ENCODE results near the gene WARS2.

Gene WARS2

DNA sequence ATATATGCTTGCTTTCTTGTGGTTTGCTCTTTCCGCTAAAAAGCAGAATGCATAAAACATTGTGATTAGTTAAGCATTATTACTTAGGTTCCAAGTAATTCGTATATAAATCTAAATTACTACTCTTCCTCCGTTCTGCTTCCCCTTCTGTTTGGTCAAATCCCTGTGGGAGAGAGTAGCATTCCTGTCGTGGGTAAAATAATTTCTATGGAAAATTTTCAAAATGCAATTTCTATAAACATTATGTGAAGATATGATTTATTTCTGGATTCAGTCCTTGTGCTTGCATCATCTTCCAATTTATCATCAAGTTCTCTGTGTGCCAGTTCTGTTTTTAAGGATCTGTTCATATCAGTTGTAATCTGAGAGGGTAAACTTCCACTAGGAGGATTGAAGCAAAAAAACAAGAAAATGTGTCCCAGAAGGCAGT, 7.2 kb upstream of the WARS2 start:
- H3K4me3 ChIP-seq (ENCODE audit: low read depth, low read length, poor library complexity, severe bottlenecking): no peak overlapping the region
- no peak for TF ChIP-seq EZH2 (IDR thresholded peaks at IDR 0.05; ENCODE audit: borderline replicate concordance, low read length)
- TF ChIP-seq, protein P1, sequence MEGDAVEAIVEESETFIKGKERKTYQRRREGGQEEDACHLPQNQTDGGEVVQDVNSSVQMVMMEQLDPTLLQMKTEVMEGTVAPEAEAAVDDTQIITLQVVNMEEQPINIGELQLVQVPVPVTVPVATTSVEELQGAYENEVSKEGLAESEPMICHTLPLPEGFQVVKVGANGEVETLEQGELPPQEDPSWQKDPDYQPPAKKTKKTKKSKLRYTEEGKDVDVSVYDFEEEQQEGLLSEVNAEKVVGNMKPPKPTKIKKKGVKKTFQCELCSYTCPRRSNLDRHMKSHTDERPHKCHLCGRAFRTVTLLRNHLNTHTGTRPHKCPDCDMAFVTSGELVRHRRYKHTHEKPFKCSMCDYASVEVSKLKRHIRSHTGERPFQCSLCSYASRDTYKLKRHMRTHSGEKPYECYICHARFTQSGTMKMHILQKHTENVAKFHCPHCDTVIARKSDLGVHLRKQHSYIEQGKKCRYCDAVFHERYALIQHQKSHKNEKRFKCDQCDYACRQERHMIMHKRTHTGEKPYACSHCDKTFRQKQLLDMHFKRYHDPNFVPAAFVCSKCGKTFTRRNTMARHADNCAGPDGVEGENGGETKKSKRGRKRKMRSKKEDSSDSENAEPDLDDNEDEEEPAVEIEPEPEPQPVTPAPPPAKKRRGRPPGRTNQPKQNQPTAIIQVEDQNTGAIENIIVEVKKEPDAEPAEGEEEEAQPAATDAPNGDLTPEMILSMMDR (IDR thresholded peaks at IDR 0.05; ENCODE audit: low read length): no peak
- H3K4me1 ChIP-seq (ENCODE audit: insufficient read depth, low read length, severe bottlenecking): peaks cover under 1% of the 10 kb centered on the region
- H3K36me3 ChIP-seq (ENCODE audit: insufficient read depth, low read length): no peaks in the 10 kb centered on the region
- no peak overlapping the region for H3K27ac ChIP-seq (ENCODE audit: low read depth, low read length, poor library complexity, severe bottlenecking)
- no peaks in the 10 kb centered on the region for H3K9me3 ChIP-seq (ENCODE audit: low read length)
- no peak overlapping the region for H2AFZ ChIP-seq (ENCODE audit: low read length)
- no peaks in the 10 kb centered on the region for H3K27me3 ChIP-seq (ENCODE audit: insufficient read depth, low read length)
- H3K9ac ChIP-seq (ENCODE audit: low read length): no peak overlapping the region
- no peaks in the 10 kb centered on the region for H3K9me2 ChIP-seq (ENCODE audit: low read depth, low read length)
- H4K20me1 ChIP-seq (ENCODE audit: insufficient read depth, low read length): no peaks in the 10 kb centered on the region
- no peaks in the 10 kb centered on the region for H3F3A ChIP-seq (ENCODE audit: insufficient read depth, low read length)
- H3K4me2 ChIP-seq (ENCODE audit: low read length): no peak overlapping the region
- H3K79me2 ChIP-seq (ENCODE audit: insufficient read depth, low read length): no peaks in the 10 kb centered on the region

DNA sequence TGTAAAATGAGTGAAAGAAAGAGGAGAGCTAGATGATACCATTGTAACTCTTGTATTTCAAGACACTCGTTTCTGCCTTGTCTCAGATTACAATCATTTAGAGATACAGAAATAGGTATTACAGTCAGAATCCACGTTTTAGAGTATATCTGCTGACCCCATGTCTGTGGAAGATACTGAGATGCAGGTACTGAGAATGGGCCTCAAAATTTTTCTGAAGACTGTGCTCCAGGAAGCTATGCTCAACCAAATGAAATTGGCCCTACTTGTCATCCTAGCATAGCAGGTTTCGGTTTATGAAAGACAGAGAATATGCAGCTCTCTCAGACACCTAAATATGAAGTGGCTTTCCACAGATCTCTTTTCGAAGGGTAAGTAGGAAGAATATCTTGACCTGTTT, 6.0 kb upstream of the WARS2 start:
- Histone ChIP-seq H3F3A (ENCODE audit: insufficient read depth, low read length) (no peaks in the 10 kb centered on the region), H3K4me2 (ENCODE audit: low read length) (no peak overlapping the region), H3K9me2 (ENCODE audit: low read depth, low read length) (no peaks in the 10 kb centered on the region), H3K36me3 (ENCODE audit: insufficient read depth, low read length) (no peaks in the 10 kb centered on the region), H3K27me3 (ENCODE audit: insufficient read depth, low read length) (no peaks in the 10 kb centered on the region), H3K4me1 (ENCODE audit: insufficient read depth, low read length, severe bottlenecking) (peaks cover 12% of the 10 kb centered on the region), H3K4me3 (ENCODE audit: low read depth, low read length, poor library complexity, severe bottlenecking) (no peak overlapping the region), H3K27ac (ENCODE audit: low read depth, low read length, poor library complexity, severe bottlenecking) (no peak overlapping the region), H3K79me2 (ENCODE audit: insufficient read depth, low read length) (0 out of 2 replicates have a peak, but pooled peaks cover under 1% of the 10 kb centered on the region), H4K20me1 (ENCODE audit: insufficient read depth, low read length) (no peaks in the 10 kb centered on the region), H3K9me3 (ENCODE audit: low read length) (no peaks in the 10 kb centered on the region), H2AFZ (ENCODE audit: low read length) (no peak overlapping the region), H3K9ac (ENCODE audit: low read length) (no peak overlapping the region)
- no peak for TF ChIP-seq EZH2 (IDR thresholded peaks at IDR 0.05; ENCODE audit: borderline replicate concordance, low read length)
- TF ChIP-seq, protein P1 (IDR thresholded peaks at IDR 0.05; ENCODE audit: low read length): no peak

DNA sequence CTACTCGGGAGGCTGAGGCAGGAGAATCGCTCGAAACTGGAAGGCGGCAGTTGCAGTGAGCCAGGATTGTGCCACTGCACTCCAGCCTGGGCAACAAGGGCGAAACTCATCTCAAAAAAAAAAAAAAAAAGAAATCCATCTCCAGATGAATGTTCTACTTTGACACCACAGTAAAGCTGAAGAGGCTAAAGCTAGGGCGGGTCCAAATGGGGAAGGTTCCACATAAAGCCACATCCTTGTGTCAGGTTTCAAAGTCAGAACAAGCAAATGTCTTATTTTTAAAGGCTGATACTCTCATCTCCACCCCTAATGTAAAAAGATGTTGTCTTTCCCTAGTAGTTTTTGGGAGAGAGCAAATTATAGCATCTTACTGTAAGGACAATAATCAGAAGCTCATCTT, 4.4 kb upstream of the WARS2 start:
- no peak overlapping the region for H3K4me2 ChIP-seq (ENCODE audit: low read length)
- no peak overlapping the region for H3K9ac ChIP-seq (ENCODE audit: low read length)
- H3K4me3 ChIP-seq (ENCODE audit: low read depth, low read length, poor library complexity, severe bottlenecking): no peak overlapping the region
- no peaks in the 10 kb centered on the region for H3K9me2 ChIP-seq (ENCODE audit: low read depth, low read length)
- no peaks in the 10 kb centered on the region for H3K36me3 ChIP-seq (ENCODE audit: insufficient read depth, low read length)
- no peaks in the 10 kb centered on the region for H3K9me3 ChIP-seq (ENCODE audit: low read length)
- H3F3A ChIP-seq (ENCODE audit: insufficient read depth, low read length): no peaks in the 10 kb centered on the region
- H3K27ac ChIP-seq (ENCODE audit: low read depth, low read length, poor library complexity, severe bottlenecking): no peak overlapping the region
- no peaks in the 10 kb centered on the region for H4K20me1 ChIP-seq (ENCODE audit: insufficient read depth, low read length)
- no peaks in the 10 kb centered on the region for H3K27me3 ChIP-seq (ENCODE audit: insufficient read depth, low read length)
- H2AFZ ChIP-seq (ENCODE audit: low read length): no peak overlapping the region
- H3K4me1 ChIP-seq (ENCODE audit: insufficient read depth, low read length, severe bottlenecking): peaks cover 20% of the 10 kb centered on the region
- no peak for TF ChIP-seq EZH2 (IDR thresholded peaks at IDR 0.05; ENCODE audit: borderline replicate concordance, low read length)
- TF ChIP-seq, protein P1 (IDR thresholded peaks at IDR 0.05; ENCODE audit: low read length): no peak
- H3K79me2 ChIP-seq (ENCODE audit: insufficient read depth, low read length): peaks cover 4% of the 10 kb centered on the region; the same call in 1 of the 2 replicates

Measured in OCI-LY1 (cell line).